Mesothelial cell of epicardium (in vitro differentiated cells): ENCODE data around the gene SLC25A43. TPM values are rescaled to one million over a fixed set of nuclear protein-coding genes. Genes with fewer than 3 reads are reported as not detected.
"Not testable (repeated sequence)": the region's sequence is repeated elsewhere in the genome, so short reads cannot be mapped to it uniquely, and the experiment has no call there.

Source experiments
- DNase-seq, 2 experiments: peaks; one replicate each; pipeline ENCODE4 v3.0.0; 2021; ENCODE audit warnings: low spot score in 2 of 2; ENCODE audit not compliant: unreplicated experiment in 2 of 2
- H3K27ac Mint-ChIP-seq: 2 replicates; pipeline ENCODE4 v1.8.0; 2021; ENCODE audit warnings: mixed read lengths
- H3K27me3 Mint-ChIP-seq: 2 replicates; pipeline ENCODE4 v1.8.0; 2021; ENCODE audit warnings: low read depth, mixed read lengths
- H3K36me3 Mint-ChIP-seq: 2 replicates; pipeline ENCODE4 v1.8.0; 2021; ENCODE audit warnings: mixed read lengths
- H3K4me1 Mint-ChIP-seq: 2 replicates; pipeline ENCODE4 v1.8.0; 2021; ENCODE audit warnings: mixed read lengths
- H3K4me3 Mint-ChIP-seq: 2 replicates; pipeline ENCODE4 v1.8.0; 2021; ENCODE audit warnings: mild to moderate bottlenecking, moderate library complexity, mixed read lengths
- H3K9me3 Mint-ChIP-seq: 2 replicates; pipeline ENCODE4 v1.8.0; 2021; ENCODE audit warnings: mixed read lengths
- CTCF ChIP-seq: fragments of 200-600 bp; sonication (generic); IDR thresholded peaks from one replicate; pipeline ENCODE4 v1.5.0; 2021; ENCODE audit warnings: antibody characterized with exemption; ENCODE audit not compliant: unreplicated experiment
- total RNA-seq: library from RNA; stranded (reverse); gene quantifications from 3 replicates; pipeline ENCODE4 v1.2.1, GENCODE V29; 2021

Gene SLC25A43
- total RNA-seq, 1 donor from 2014 or later: 6.7 TPM

GRCh38 chrX:119479845-119480244 lies 80.7 kb downstream of the SLC25A43 start:
- Mint-ChIP-seq H3K9me3 (peaks cover 19% of the 10 kb centered on the region), H3K4me1 (no peaks in the 10 kb centered on the region), H3K27me3 (no peaks in the 10 kb centered on the region), H3K4me3 (no peak overlapping the region), H3K36me3 (no peaks in the 10 kb centered on the region), H3K27ac (no peak overlapping the region)
- no peak for TF ChIP-seq CTCF
- DNase-seq: no peak

GRCh38 chrX:119481323-119481801 lies 82.2 kb downstream of the SLC25A43 start:
- H3K27me3 Mint-ChIP-seq: no peaks in the 10 kb centered on the region
- TF ChIP-seq CTCF: no peak
- H3K9me3 Mint-ChIP-seq: peaks cover 23% of the 10 kb centered on the region
- H3K27ac Mint-ChIP-seq: no peak overlapping the region
- no peaks in the 10 kb centered on the region for H3K36me3 Mint-ChIP-seq
- H3K4me3 Mint-ChIP-seq: no peak overlapping the region
- H3K4me1 Mint-ChIP-seq: no peaks in the 10 kb centered on the region
- DNase-seq: no peak

- H3K27ac Mint-ChIP-seq: peak overlapping the region; percentile 64
- H3K27me3 Mint-ChIP-seq: no peaks in the 10 kb centered on the region
- H3K9me3 Mint-ChIP-seq: peaks cover 26% of the 10 kb centered on the region
- H3K36me3 Mint-ChIP-seq: no peaks in the 10 kb centered on the region
- H3K4me3 Mint-ChIP-seq: peak overlapping the region; percentile 72
- no peaks in the 10 kb centered on the region for H3K4me1 Mint-ChIP-seq
- DNase-seq: no peak
- TF ChIP-seq CTCF: no peak
These were observed 82.9 kb downstream of the SLC25A43 start for GRCh38 chrX:119482041-119482440.

GRCh38 chrX:119482481-119483480 lies 83.6 kb downstream of the SLC25A43 start:
- DNase-seq: peak; percentile 29 to 55
- no peak for TF ChIP-seq CTCF
- Mint-ChIP-seq H3K27me3 (no peaks in the 10 kb centered on the region), H3K4me1 (no peaks in the 10 kb centered on the region), H3K36me3 (no peaks in the 10 kb centered on the region), H3K4me3 (peak overlapping the region; percentile 72), H3K9me3 (peaks cover 26% of the 10 kb centered on the region), H3K27ac (peak overlapping the region; percentile 64)

GRCh38 chrX:119486745-119487144 lies 87.6 kb downstream of the SLC25A43 start:
- Mint-ChIP-seq H3K27me3 (no peaks in the 10 kb centered on the region), H3K36me3 (no peaks in the 10 kb centered on the region), H3K4me1 (no peaks in the 10 kb centered on the region), H3K27ac (no peak overlapping the region), H3K4me3 (no peak overlapping the region), H3K9me3 (peaks cover 18% of the 10 kb centered on the region)
- no peak for DNase-seq
- TF ChIP-seq CTCF: no peak

GRCh38 chrX:119487766-119488165 lies 88.6 kb downstream of the SLC25A43 start:
- not testable (repeated sequence) for H3K4me1 Mint-ChIP-seq, H3K27me3 Mint-ChIP-seq, H3K27ac Mint-ChIP-seq, H3K4me3 Mint-ChIP-seq, DNase-seq, H3K36me3 Mint-ChIP-seq
- H3K9me3 Mint-ChIP-seq: peaks cover 17% of the 10 kb centered on the region
